ENCODE data around the gene ELMO1. TPM values are rescaled to one million over a fixed set of nuclear protein-coding genes. Genes with fewer than 3 reads are reported as not detected.

ELMO1 gene
- total and polyA plus RNA-seq, 10 of the 15 experiments (the other 5 are each of a cell fraction or from before 2014, with no cell fraction given), result 22.6 to 85.9 (median 56.6) TPM

DNA sequence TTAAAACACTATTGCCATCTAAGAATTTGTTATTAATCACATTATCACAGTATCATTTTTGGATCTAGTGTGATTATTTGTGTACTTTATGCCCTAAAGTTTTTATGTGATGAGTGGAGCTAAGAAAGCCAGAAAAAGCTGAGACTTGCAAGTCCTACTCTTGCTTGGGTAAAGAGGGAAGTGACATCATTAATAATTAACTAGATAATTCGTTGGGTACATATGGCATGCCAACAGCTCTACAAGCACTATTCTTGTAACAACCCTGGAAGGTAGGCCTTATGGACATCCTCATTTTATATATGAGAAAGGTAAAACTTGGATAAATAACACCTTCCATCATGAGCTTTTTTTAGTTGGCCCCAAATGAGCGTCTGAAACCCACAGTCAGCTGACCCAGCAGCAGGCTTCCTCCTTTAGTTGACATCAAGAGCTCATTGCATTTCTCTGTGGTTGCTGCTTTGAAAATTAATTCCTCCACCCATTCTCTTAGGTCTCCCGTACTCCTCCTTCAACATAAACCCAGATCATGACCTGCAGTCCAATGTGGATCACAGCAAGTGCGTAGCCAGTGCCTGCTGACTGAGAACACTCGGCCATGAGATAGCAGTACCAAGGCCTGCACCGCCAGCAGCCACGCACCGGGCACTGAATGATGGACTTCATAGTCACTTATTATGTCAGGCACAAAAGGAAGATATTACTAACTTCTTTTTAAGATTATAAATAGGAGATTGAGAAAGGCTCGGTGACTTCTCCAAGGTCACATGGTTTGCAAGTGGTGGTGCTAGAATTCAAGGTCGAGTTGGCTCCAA, 432.4 kb downstream of the ELMO1 start (continued):
- TF ChIP-seq, protein P1, sequence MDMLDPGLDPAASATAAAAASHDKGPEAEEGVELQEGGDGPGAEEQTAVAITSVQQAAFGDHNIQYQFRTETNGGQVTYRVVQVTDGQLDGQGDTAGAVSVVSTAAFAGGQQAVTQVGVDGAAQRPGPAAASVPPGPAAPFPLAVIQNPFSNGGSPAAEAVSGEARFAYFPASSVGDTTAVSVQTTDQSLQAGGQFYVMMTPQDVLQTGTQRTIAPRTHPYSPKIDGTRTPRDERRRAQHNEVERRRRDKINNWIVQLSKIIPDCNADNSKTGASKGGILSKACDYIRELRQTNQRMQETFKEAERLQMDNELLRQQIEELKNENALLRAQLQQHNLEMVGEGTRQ (IDR thresholded peaks at IDR 0.05; ENCODE audit: borderline replicate concordance, low read depth, low read length), result no peak; the same call in 1 of the 2 replicates
- TF ChIP-seq SP1 (IDR thresholded peaks at IDR 0.05; ENCODE audit: low read depth, low read length) (no peak), BHLHE40 (IDR thresholded peaks at IDR 0.05; ENCODE audit: borderline replicate concordance in 1 of 2, low read depth in 2 of 2, low read length in 1 of 2) (no peak), ELK1 (IDR thresholded peaks at IDR 0.05; ENCODE audit: low read depth, low read length) (no peak), TARDBP (IDR thresholded peaks at IDR 0.05; ENCODE audit: borderline replicate concordance) (no peak), E4F1 (IDR thresholded peaks at IDR 0.05; ENCODE audit: borderline replicate concordance, partially characterized antibody) (no peak), SPI1 (IDR thresholded peaks at IDR 0.05; ENCODE audit: borderline replicate concordance, insufficient read depth, low read depth, low read length) (peak; percentile 44; the same call in 1 of the 2 replicates), IKZF1 (conservative IDR thresholded peaks at IDR 0.05) (no peak), RUNX3 (IDR thresholded peaks at IDR 0.05; ENCODE audit: low read length) (peak; percentile 17; the same call in 1 of the 2 replicates), NRF1 (conservative IDR thresholded peaks at IDR 0.05; ENCODE audit: low read depth, low read length) (no peak), MTA2 (IDR thresholded peaks at IDR 0.05; ENCODE audit: low read depth) (peak; percentile 29; the same call in 1 of the 2 replicates)
- TF ChIP-seq, protein P2, sequence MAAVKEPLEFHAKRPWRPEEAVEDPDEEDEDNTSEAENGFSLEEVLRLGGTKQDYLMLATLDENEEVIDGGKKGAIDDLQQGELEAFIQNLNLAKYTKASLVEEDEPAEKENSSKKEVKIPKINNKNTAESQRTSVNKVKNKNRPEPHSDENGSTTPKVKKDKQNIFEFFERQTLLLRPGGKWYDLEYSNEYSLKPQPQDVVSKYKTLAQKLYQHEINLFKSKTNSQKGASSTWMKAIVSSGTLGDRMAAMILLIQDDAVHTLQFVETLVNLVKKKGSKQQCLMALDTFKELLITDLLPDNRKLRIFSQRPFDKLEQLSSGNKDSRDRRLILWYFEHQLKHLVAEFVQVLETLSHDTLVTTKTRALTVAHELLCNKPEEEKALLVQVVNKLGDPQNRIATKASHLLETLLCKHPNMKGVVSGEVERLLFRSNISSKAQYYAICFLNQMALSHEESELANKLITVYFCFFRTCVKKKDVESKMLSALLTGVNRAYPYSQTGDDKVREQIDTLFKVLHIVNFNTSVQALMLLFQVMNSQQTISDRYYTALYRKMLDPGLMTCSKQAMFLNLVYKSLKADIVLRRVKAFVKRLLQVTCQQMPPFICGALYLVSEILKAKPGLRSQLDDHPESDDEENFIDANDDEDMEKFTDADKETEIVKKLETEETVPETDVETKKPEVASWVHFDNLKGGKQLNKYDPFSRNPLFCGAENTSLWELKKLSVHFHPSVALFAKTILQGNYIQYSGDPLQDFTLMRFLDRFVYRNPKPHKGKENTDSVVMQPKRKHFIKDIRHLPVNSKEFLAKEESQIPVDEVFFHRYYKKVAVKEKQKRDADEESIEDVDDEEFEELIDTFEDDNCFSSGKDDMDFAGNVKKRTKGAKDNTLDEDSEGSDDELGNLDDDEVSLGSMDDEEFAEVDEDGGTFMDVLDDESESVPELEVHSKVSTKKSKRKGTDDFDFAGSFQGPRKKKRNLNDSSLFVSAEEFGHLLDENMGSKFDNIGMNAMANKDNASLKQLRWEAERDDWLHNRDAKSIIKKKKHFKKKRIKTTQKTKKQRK (IDR thresholded peaks at IDR 0.05; ENCODE audit: low read depth, low read length), result no peak
- TF ChIP-seq, protein P3, sequence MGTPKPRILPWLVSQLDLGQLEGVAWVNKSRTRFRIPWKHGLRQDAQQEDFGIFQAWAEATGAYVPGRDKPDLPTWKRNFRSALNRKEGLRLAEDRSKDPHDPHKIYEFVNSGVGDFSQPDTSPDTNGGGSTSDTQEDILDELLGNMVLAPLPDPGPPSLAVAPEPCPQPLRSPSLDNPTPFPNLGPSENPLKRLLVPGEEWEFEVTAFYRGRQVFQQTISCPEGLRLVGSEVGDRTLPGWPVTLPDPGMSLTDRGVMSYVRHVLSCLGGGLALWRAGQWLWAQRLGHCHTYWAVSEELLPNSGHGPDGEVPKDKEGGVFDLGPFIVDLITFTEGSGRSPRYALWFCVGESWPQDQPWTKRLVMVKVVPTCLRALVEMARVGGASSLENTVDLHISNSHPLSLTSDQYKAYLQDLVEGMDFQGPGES (IDR thresholded peaks at IDR 0.05), result no peak
- TF ChIP-seq, protein P4, sequence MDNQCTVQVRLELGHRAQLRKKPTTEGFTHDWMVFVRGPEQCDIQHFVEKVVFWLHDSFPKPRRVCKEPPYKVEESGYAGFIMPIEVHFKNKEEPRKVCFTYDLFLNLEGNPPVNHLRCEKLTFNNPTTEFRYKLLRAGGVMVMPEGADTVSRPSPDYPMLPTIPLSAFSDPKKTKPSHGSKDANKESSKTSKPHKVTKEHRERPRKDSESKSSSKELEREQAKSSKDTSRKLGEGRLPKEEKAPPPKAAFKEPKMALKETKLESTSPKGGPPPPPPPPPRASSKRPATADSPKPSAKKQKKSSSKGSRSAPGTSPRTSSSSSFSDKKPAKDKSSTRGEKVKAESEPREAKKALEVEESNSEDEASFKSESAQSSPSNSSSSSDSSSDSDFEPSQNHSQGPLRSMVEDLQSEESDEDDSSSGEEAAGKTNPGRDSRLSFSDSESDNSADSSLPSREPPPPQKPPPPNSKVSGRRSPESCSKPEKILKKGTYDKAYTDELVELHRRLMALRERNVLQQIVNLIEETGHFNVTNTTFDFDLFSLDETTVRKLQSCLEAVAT (IDR thresholded peaks at IDR 0.05), result peak; percentile 48; the same call in 1 of the 2 replicates

All from GM12878 (cell line).